Endodermal cell (in vitro differentiated cells): ENCODE measurements around the gene GNE. TPM values are rescaled to one million over a fixed set of nuclear protein-coding genes. Genes with fewer than 3 reads are reported as not detected.
"Not testable (repeated sequence)": the region's sequence is repeated elsewhere in the genome, so short reads cannot be mapped to it uniquely, and the experiment has no call there.

Source experiments
- DNase-seq: peaks from one replicate; pipeline ENCODE4 v3.0.0-alpha.2; 2017
- H3K27ac ChIP-seq: 2 replicates; pipeline ENCODE4 v1.5.1; 2013; ENCODE audit warnings: mild to moderate bottlenecking, low read depth, low read length, moderate library complexity
- H3K27me3 ChIP-seq: 2 replicates; pipeline ENCODE4 v1.6.1; 2013; ENCODE audit warnings: mild to moderate bottlenecking, low read length, moderate library complexity; ENCODE audit not compliant: insufficient read depth, control insufficient read depth, poor library complexity, severe bottlenecking
- H3K36me3 ChIP-seq: 2 replicates; pipeline ENCODE4 v1.7.0; 2013; ENCODE audit warnings: mild to moderate bottlenecking, low read length, moderate library complexity; ENCODE audit not compliant: control insufficient read depth, insufficient read depth
- H3K4me1 ChIP-seq: one replicate; pipeline ENCODE4 v1.7.0; 2013; ENCODE audit warnings: low read length; ENCODE audit not compliant: control insufficient read depth, insufficient read depth
- H3K4me3 ChIP-seq: 2 replicates; pipeline ENCODE4 v1.5.1; 2013; ENCODE audit warnings: mild to moderate bottlenecking, low read length, moderate library complexity
- H3K9ac ChIP-seq: 2 replicates; pipeline ENCODE4 v1.6.1; 2013; ENCODE audit warnings: mild to moderate bottlenecking, low read length, moderate library complexity; ENCODE audit not compliant: poor library complexity, severe bottlenecking; ENCODE audit errors: extremely low read depth
- H3K9me3 ChIP-seq: 2 replicates; pipeline ENCODE4 v1.6.1; 2013; ENCODE audit warnings: mild to moderate bottlenecking, low read length, moderate library complexity; ENCODE audit not compliant: control insufficient read depth
- H3K27ac Mint-ChIP-seq: 2 replicates; pipeline ENCODE4 v1.8.0; 2020; ENCODE audit warnings: mixed read lengths
- H3K27me3 Mint-ChIP-seq: 2 replicates; pipeline ENCODE4 v1.8.0; 2021; ENCODE audit warnings: mild to moderate bottlenecking, mixed read lengths; ENCODE audit not compliant: insufficient read depth
- H3K36me3 Mint-ChIP-seq: 2 replicates; pipeline ENCODE4 v1.8.0; 2020; ENCODE audit warnings: low read depth, mixed read lengths
- H3K4me1 Mint-ChIP-seq: 2 replicates; pipeline ENCODE4 v1.8.0; 2020; ENCODE audit warnings: mixed read lengths
- H3K4me3 Mint-ChIP-seq: 2 replicates; pipeline ENCODE4 v1.8.0; 2020; ENCODE audit warnings: mild to moderate bottlenecking, moderate library complexity, mixed read lengths
- H3K9me3 Mint-ChIP-seq: 2 replicates; pipeline ENCODE4 v1.8.0; 2020; ENCODE audit warnings: mild to moderate bottlenecking, mixed read lengths
- WGBS, 2 experiments: methylation state at CpG; one replicate each; pipeline versions ENCODE4 v1.1.5 to v1.1.7; 2013; ENCODE audit warnings: missing lambda C conversion rate in 2 of 2, mixed read lengths in 1 of 2; ENCODE audit not compliant: insufficient coverage in 1 of 2, insufficient read length in 1 of 2; 5-methylcytosine and 5-hydroxymethylcytosine counted together
- total RNA-seq, 2 donors: library from RNA; stranded (reverse); fragmentation: NEBNext Ultra II Directional in 1 of 2; extraction: Animal tissue kit (Norgen Biotek cat#: 25700) in 1 of 2; gene quantifications; 2 replicates in 1 of 2; 3 replicates in 1 of 2; pipeline ENCODE4 v1.2.1, GENCODE V29; 2021
- TF ChIP-seq, protein P1 (sequence below): fragments of 200-600 bp; sonication (generic); conservative IDR thresholded peaks from 2 replicates; pipeline ENCODE4 v1.5.0; 2021; ENCODE audit warnings: antibody characterized with exemption, mild to moderate bottlenecking

GNE gene
- total RNA-seq, 2 donors from 2014 or later, result 5.6 to 7.0 TPM

DNA sequence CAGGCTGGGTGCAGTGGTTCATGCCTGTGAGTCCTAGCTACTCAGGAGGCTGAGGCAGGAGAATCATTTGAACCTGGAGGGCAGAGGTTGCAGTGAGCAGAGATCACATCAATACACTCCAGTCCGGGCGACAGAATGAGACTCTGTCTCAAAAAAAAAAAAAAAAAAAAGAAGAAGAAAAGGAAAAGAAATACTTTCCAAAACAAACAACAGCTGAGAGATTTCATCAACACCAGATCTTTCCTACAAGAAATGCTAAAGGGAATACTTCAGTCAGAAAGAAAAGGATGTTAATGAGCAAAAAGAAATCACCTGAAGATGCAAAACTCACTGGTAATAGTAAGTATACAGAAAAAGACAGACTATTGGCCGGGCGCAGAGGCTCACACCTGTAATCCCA is 80.7 kb downstream of the GNE start:
- no peaks in the 10 kb centered on the region for H3K27me3 ChIP-seq
- no peaks in the 10 kb centered on the region for H3K4me1 ChIP-seq
- 89 to 95% methylated on average over 2 of the region's 4 CpGs for WGBS, 2 experiments
- TF ChIP-seq, protein P1, sequence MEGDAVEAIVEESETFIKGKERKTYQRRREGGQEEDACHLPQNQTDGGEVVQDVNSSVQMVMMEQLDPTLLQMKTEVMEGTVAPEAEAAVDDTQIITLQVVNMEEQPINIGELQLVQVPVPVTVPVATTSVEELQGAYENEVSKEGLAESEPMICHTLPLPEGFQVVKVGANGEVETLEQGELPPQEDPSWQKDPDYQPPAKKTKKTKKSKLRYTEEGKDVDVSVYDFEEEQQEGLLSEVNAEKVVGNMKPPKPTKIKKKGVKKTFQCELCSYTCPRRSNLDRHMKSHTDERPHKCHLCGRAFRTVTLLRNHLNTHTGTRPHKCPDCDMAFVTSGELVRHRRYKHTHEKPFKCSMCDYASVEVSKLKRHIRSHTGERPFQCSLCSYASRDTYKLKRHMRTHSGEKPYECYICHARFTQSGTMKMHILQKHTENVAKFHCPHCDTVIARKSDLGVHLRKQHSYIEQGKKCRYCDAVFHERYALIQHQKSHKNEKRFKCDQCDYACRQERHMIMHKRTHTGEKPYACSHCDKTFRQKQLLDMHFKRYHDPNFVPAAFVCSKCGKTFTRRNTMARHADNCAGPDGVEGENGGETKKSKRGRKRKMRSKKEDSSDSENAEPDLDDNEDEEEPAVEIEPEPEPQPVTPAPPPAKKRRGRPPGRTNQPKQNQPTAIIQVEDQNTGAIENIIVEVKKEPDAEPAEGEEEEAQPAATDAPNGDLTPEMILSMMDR, result no peak
- no peak overlapping the region for H3K27ac ChIP-seq
- peaks cover 7% of the 10 kb centered on the region for H3K27me3 Mint-ChIP-seq
- H3K36me3 Mint-ChIP-seq, result peaks cover 2% of the 10 kb centered on the region
- no peak overlapping the region for H3K27ac Mint-ChIP-seq
- no peak overlapping the region for H3K9ac ChIP-seq
- H3K4me1 Mint-ChIP-seq, result peaks cover 4% of the 10 kb centered on the region
- DNase-seq, result no peak
- H3K4me3 Mint-ChIP-seq, result no peak overlapping the region
- H3K9me3 ChIP-seq, result peaks cover 29% of the 10 kb centered on the region
- H3K4me3 ChIP-seq, result no peak overlapping the region
- H3K36me3 ChIP-seq, result no peaks in the 10 kb centered on the region
- peaks cover 49% of the 10 kb centered on the region for H3K9me3 Mint-ChIP-seq

DNA sequence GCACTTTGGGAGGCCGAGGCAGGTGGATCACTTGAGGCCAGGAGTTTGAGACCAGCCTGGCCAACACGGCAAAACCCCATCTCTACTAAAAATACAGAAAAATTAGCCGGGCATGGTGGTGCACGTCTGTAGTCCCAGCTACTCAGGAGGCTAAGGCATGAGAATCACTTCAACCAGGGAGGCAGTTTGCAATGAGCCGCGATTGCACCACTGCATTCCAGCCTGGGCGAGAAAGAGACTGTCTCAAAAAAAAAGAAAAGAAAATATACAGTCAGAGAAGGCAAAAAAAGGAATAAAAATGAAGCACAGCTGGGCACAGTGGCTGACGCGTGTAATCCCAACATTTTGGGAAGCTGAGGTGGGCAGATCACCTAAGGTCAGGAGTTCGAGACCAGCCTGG is 81.8 kb downstream of the GNE start:
- peaks cover 29% of the 10 kb centered on the region for H3K9me3 ChIP-seq
- H3K4me1 ChIP-seq, H3K4me3 ChIP-seq, H3K27me3 Mint-ChIP-seq, H3K36me3 ChIP-seq, H3K4me3 Mint-ChIP-seq, H3K4me1 Mint-ChIP-seq, DNase-seq, H3K27me3 ChIP-seq, H3K36me3 Mint-ChIP-seq, H3K9ac ChIP-seq, H3K27ac Mint-ChIP-seq, H3K27ac ChIP-seq: not testable (repeated sequence)
- WGBS, 2 experiments, result 89 to 94% methylated on average over 8 to 10 of the region's 10 CpGs
- H3K9me3 Mint-ChIP-seq, result peaks cover 39% of the 10 kb centered on the region

DNA sequence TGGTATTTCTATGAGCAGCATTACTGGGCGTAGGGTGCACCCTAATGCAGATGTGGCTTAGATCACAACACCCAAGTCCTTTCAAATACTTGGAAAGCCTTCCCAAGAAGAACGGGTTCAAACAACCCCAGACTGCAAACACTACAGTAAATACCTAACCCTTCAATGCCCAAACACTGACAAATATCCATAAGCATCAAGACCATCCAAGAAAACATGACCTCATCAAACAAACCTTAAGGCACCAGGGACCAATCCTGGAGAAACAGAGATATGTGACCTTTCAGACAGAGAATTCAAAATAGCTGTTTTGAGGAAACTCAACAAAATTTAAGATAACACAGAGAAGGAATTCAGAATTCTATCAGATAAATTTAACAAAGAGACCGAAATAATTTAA is 83.0 kb downstream of the GNE start:
- H3K4me1 Mint-ChIP-seq, H3K4me1 ChIP-seq: not testable (repeated sequence)
- WGBS, 2 experiments, result 99 to 100% methylated on average over 2 to 3 of the region's 3 CpGs

DNA sequence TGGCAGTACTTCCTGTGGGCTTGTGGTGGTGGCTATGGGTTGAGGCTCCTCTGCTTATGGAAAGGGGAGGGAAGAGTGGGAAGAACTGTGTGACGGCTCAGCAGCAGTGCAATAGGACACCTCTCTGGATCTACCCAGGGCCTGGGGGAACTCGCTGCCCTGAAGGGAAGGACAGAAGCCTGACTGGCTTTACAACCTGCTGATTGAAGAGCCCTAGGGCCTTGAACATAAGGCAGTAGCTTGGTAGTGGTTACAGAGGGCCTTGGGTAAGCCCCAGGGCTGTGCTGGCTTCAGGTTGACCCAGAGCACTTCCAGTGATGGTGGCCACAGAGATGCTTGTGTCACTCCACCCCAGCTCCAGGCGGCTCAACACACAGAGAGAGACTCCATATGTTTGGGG is 83.5 kb downstream of the GNE start:
- Mint-ChIP-seq H3K4me3 (no peak overlapping the region), H3K27me3 (peaks cover 6% of the 10 kb centered on the region), H3K9me3 (peaks cover 22% of the 10 kb centered on the region), H3K4me1 (peaks cover 4% of the 10 kb centered on the region), H3K27ac (no peak overlapping the region), H3K36me3 (peaks cover 2% of the 10 kb centered on the region)
- Histone ChIP-seq H3K4me3 (no peak overlapping the region), H3K9ac (no peak overlapping the region), H3K4me1 (no peaks in the 10 kb centered on the region), H3K36me3 (no peaks in the 10 kb centered on the region), H3K9me3 (peaks cover 12% of the 10 kb centered on the region), H3K27ac (no peak overlapping the region), H3K27me3 (no peaks in the 10 kb centered on the region)
- TF ChIP-seq, protein P1, result no peak
- WGBS, 2 experiments, result 86% methylated on average over 3 of the region's 3 CpGs; no CpG with 5 or more reads in 1 of the 2 experiments
- no peak for DNase-seq

More for the DNA sequence above, 83.0 kb downstream of the GNE start:
- H3K4me3 Mint-ChIP-seq, H3K27ac Mint-ChIP-seq, H3K9ac ChIP-seq, H3K27ac ChIP-seq, H3K36me3 ChIP-seq, H3K27me3 Mint-ChIP-seq, H3K36me3 Mint-ChIP-seq, DNase-seq, H3K4me3 ChIP-seq, H3K27me3 ChIP-seq: not testable (repeated sequence)
- H3K9me3 ChIP-seq, result peaks cover 17% of the 10 kb centered on the region
- H3K9me3 Mint-ChIP-seq, result peaks cover 26% of the 10 kb centered on the region
